Measurements from ENCODE around the gene UBQLN3.

DNA sequence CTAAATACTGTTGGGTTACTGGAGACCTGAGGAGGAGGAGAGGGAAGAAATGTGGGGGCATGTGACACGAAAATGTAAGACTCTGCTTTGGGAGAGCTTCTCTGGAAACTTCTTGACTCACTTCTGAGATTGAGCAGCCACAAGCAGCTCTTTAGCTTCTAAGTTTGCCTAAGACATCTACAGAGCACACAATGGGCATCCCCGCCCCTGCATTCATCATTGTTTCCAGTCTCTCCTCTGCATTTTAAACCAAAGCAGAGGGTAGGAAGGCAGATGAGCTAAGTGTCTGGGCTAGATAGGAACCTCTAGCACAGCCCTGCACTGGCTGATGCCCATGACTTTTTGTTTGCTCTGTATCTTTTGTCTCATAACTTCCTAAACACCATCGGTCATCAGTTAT, 23.3 kb downstream of the UBQLN3 start:
- TF ChIP-seq, protein P1, sequence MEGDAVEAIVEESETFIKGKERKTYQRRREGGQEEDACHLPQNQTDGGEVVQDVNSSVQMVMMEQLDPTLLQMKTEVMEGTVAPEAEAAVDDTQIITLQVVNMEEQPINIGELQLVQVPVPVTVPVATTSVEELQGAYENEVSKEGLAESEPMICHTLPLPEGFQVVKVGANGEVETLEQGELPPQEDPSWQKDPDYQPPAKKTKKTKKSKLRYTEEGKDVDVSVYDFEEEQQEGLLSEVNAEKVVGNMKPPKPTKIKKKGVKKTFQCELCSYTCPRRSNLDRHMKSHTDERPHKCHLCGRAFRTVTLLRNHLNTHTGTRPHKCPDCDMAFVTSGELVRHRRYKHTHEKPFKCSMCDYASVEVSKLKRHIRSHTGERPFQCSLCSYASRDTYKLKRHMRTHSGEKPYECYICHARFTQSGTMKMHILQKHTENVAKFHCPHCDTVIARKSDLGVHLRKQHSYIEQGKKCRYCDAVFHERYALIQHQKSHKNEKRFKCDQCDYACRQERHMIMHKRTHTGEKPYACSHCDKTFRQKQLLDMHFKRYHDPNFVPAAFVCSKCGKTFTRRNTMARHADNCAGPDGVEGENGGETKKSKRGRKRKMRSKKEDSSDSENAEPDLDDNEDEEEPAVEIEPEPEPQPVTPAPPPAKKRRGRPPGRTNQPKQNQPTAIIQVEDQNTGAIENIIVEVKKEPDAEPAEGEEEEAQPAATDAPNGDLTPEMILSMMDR (IDR thresholded peaks at IDR 0.05): no peak
- no peak for TF ChIP-seq POLR2AphosphoS5 (IDR thresholded peaks at IDR 0.05)
